ENCODE results near the gene TTC17. TPM values are rescaled to one million over a fixed set of nuclear protein-coding genes. Genes with fewer than 3 reads are reported as not detected.

TTC17 gene
- total RNA-seq, 1 donor from 2014 or later: 58.5 TPM

GRCh38 chr11:43503417-43503816, 144.7 kb downstream of the TTC17 start:
- DNase-seq (ENCODE audit: low read depth): no peak
- TF ChIP-seq CTCF (IDR thresholded peaks at IDR 0.05; ENCODE audit: insufficient read depth, low read length, poor library complexity, severe bottlenecking): no peak

GRCh38 chr11:43504316-43504950, 145.7 kb downstream of the TTC17 start:
- Histone ChIP-seq H3K36me3 (ENCODE audit: control insufficient read depth, insufficient read depth, low read length) (no peaks in the 10 kb centered on the region), H3K27me3 (ENCODE audit: control insufficient read depth, insufficient read depth, low read length) (no peaks in the 10 kb centered on the region), H3K4me3 (ENCODE audit: low read depth, low read length) (no peak overlapping the region)
- peak; percentile 34 for TF ChIP-seq CTCF (IDR thresholded peaks at IDR 0.05; ENCODE audit: insufficient read depth, low read length, poor library complexity, severe bottlenecking)
- no peak for DNase-seq (ENCODE audit: low read depth)

More at GRCh38 chr11:43503417-43503816, 144.7 kb downstream of the TTC17 start:
- Histone ChIP-seq H3K4me3 (ENCODE audit: low read depth, low read length) (no peak overlapping the region), H3K36me3 (ENCODE audit: control insufficient read depth, insufficient read depth, low read length) (no peaks in the 10 kb centered on the region), H3K27me3 (ENCODE audit: control insufficient read depth, insufficient read depth, low read length) (no peaks in the 10 kb centered on the region)

- Histone ChIP-seq H3K4me3 (ENCODE audit: low read depth, low read length) (no peak overlapping the region), H3K36me3 (ENCODE audit: control insufficient read depth, insufficient read depth, low read length) (no peaks in the 10 kb centered on the region), H3K27me3 (ENCODE audit: control insufficient read depth, insufficient read depth, low read length) (no peaks in the 10 kb centered on the region)
- no peak for TF ChIP-seq CTCF (IDR thresholded peaks at IDR 0.05; ENCODE audit: insufficient read depth, low read length, poor library complexity, severe bottlenecking)
- no peak for DNase-seq (ENCODE audit: low read depth)
Observed at GRCh38 chr11:43505171-43505570, 146.5 kb downstream of the TTC17 start.

GRCh38 chr11:43507171-43507570, 148.5 kb downstream of the TTC17 start:
- no peak overlapping the region for H3K4me3 ChIP-seq (ENCODE audit: low read depth, low read length)
- H3K27me3 ChIP-seq (ENCODE audit: control insufficient read depth, insufficient read depth, low read length): no peaks in the 10 kb centered on the region
- no peak for DNase-seq (ENCODE audit: low read depth)
- no peaks in the 10 kb centered on the region for H3K36me3 ChIP-seq (ENCODE audit: control insufficient read depth, insufficient read depth, low read length)
- no peak for TF ChIP-seq CTCF (IDR thresholded peaks at IDR 0.05; ENCODE audit: insufficient read depth, low read length, poor library complexity, severe bottlenecking)

GRCh38 chr11:43508511-43508918, 149.8 kb downstream of the TTC17 start:
- DNase-seq (ENCODE audit: low read depth): no peak
- no peak overlapping the region for H3K4me3 ChIP-seq (ENCODE audit: low read depth, low read length)

More at GRCh38 chr11:43508511-43508918, 149.8 kb downstream of the TTC17 start:
- H3K36me3 ChIP-seq (ENCODE audit: control insufficient read depth, insufficient read depth, low read length): no peaks in the 10 kb centered on the region
- TF ChIP-seq CTCF (IDR thresholded peaks at IDR 0.05; ENCODE audit: insufficient read depth, low read length, poor library complexity, severe bottlenecking): no peak
- no peaks in the 10 kb centered on the region for H3K27me3 ChIP-seq (ENCODE audit: control insufficient read depth, insufficient read depth, low read length)
